ENCODE data around the gene EVL.
A peak's percentile ranks its signal among the peaks of the same experiment; 100 is the strongest.

The EVL gene

GRCh38 chr14:100132903-100133510 is 67.8 kb downstream of the EVL start:
- no peaks in the 10 kb centered on the region for H3K27me3 ChIP-seq (ENCODE audit: control insufficient read depth in 1 of 2, insufficient read depth in 2 of 2, low read length in 2 of 2)
- H3K4me1 ChIP-seq (ENCODE audit: control insufficient read depth, insufficient read depth, low read length), result peaks cover 2% of the 10 kb centered on the region
- H3K27ac ChIP-seq (ENCODE audit: low read length), result no peak overlapping the region

DNA sequence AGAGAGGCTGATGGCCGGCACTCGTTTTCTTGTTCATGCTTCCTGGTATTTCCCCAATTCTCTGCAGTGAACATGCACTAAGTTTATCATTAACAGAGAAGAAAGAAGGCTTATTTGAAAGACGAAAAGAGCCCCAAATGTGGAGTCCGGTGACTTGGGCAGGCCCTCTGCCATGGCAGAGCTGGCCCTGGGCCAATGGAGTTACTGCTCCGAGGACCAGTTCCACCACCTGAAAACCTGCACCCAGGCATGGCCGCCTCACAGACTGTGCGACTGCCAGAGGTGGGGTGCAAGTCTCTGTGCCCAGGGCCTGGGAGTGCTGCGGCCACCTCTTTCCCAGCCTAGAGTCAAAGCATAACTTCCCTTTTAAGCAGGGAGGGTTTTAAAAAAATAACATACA is 69.4 kb downstream of the EVL start:
- Histone ChIP-seq H3K4me1 (ENCODE audit: control insufficient read depth, insufficient read depth, low read length) (peaks cover 2% of the 10 kb centered on the region), H3K9ac (ENCODE audit: low read length in 2 of 2) (no peak overlapping the region), H3K27me3 (ENCODE audit: control insufficient read depth in 1 of 2, insufficient read depth in 2 of 2, low read length in 2 of 2) (no peaks in the 10 kb centered on the region), H3K9me3 (ENCODE audit: control insufficient read depth in 2 of 2, low read length in 2 of 2) (no peaks in the 10 kb centered on the region), H3K36me3 (ENCODE audit: control insufficient read depth in 2 of 2, insufficient read depth in 2 of 2, low read length in 2 of 2) (peaks cover 5 to 21% of the 10 kb centered on the region in 2 donors), H3K27ac (ENCODE audit: low read length) (no peak overlapping the region), H3K4me3 (ENCODE audit: low read length in 2 of 2) (no peak overlapping the region)

More at GRCh38 chr14:100132903-100133510, 67.8 kb downstream of the EVL start:
- no peak overlapping the region for H3K4me3 ChIP-seq (ENCODE audit: low read length in 2 of 2)
- no peaks in the 10 kb centered on the region for H3K9me3 ChIP-seq (ENCODE audit: control insufficient read depth in 2 of 2, low read length in 2 of 2)
- H3K36me3 ChIP-seq (ENCODE audit: control insufficient read depth in 2 of 2, insufficient read depth in 2 of 2, low read length in 2 of 2), result peaks cover 5 to 21% of the 10 kb centered on the region in 2 donors
- H3K9ac ChIP-seq (ENCODE audit: low read length in 2 of 2), result no peak overlapping the region

- Histone ChIP-seq H3K36me3 (ENCODE audit: control insufficient read depth in 2 of 2, insufficient read depth in 2 of 2, low read length in 2 of 2) (peaks cover 5 to 21% of the 10 kb centered on the region in 2 donors), H3K9me3 (ENCODE audit: control insufficient read depth in 2 of 2, low read length in 2 of 2) (no peaks in the 10 kb centered on the region), H3K4me3 (ENCODE audit: low read length in 2 of 2) (no peak overlapping the region), H3K27me3 (ENCODE audit: control insufficient read depth in 1 of 2, insufficient read depth in 2 of 2, low read length in 2 of 2) (no peaks in the 10 kb centered on the region), H3K4me1 (ENCODE audit: control insufficient read depth, insufficient read depth, low read length) (peaks cover 2% of the 10 kb centered on the region), H3K9ac (ENCODE audit: low read length in 2 of 2) (no peak overlapping the region), H3K27ac (ENCODE audit: low read length) (no peak overlapping the region)
Observed at GRCh38 chr14:100135073-100135472, 69.9 kb downstream of the EVL start.

- no peaks in the 10 kb centered on the region for H3K27me3 ChIP-seq (ENCODE audit: control insufficient read depth in 1 of 2, insufficient read depth in 2 of 2, low read length in 2 of 2)
- no peak overlapping the region for H3K9ac ChIP-seq (ENCODE audit: low read length in 2 of 2)
- no peak overlapping the region for H3K4me3 ChIP-seq (ENCODE audit: low read length in 2 of 2)
- H3K27ac ChIP-seq (ENCODE audit: low read length), result no peak overlapping the region
- no peaks in the 10 kb centered on the region for H3K4me1 ChIP-seq (ENCODE audit: control insufficient read depth, insufficient read depth, low read length)
- peaks cover 5 to 19% of the 10 kb centered on the region in 2 donors for H3K36me3 ChIP-seq (ENCODE audit: control insufficient read depth in 2 of 2, insufficient read depth in 2 of 2, low read length in 2 of 2)
- no peaks in the 10 kb centered on the region for H3K9me3 ChIP-seq (ENCODE audit: control insufficient read depth in 2 of 2, low read length in 2 of 2)
Observed at GRCh38 chr14:100135784-100136183, 70.6 kb downstream of the EVL start.

- Histone ChIP-seq H3K27me3 (ENCODE audit: control insufficient read depth in 1 of 2, insufficient read depth in 2 of 2, low read length in 2 of 2) (no peaks in the 10 kb centered on the region), H3K9ac (ENCODE audit: low read length in 2 of 2) (no peak overlapping the region), H3K36me3 (ENCODE audit: control insufficient read depth in 2 of 2, insufficient read depth in 2 of 2, low read length in 2 of 2) (peaks cover 5 to 16% of the 10 kb centered on the region in 2 donors), H3K4me1 (ENCODE audit: control insufficient read depth, insufficient read depth, low read length) (no peaks in the 10 kb centered on the region), H3K9me3 (ENCODE audit: control insufficient read depth in 2 of 2, low read length in 2 of 2) (no peaks in the 10 kb centered on the region), H3K27ac (ENCODE audit: low read length) (no peak overlapping the region), H3K4me3 (ENCODE audit: low read length in 2 of 2) (no peak overlapping the region)
Observed at GRCh38 chr14:100137173-100137572, 72.0 kb downstream of the EVL start.

DNA sequence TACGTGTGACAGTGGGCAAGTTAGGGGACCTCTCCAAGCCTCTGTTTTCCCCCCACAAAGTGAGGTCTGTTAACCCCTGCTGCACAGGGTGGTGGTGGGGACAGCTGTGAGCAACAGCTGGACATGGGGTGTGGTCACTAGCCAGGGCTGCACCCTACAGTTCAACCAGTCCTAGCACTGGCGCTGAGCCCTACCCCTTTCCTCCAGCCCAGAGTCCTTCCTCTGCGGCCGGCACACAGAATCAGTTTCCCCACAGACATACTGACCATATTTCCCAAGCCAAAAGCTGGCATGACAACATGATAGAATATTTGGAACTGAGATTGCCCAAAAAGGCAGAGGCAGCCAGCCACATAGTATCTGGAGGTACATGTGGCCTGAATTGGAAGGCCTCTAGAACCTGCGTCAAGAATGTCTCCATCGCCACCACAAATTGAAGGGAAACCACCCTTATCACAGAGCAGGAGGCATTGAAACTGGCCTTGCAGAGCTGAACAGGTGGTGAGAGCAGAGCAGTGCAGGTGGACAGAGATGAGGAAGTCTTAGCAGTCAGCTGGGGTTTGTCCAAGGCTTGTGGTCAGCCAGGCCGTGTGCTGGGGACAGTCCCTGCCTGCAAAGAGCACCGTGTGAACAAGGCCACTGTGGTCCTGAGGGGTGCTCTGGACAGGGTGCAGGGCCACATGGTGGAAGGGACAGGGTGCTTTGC is 73.0 kb downstream of the EVL start:
- Histone ChIP-seq H3K4me1 (ENCODE audit: control insufficient read depth, insufficient read depth, low read length) (no peaks in the 10 kb centered on the region), H3K9me3 (ENCODE audit: control insufficient read depth in 2 of 2, low read length in 2 of 2) (no peaks in the 10 kb centered on the region), H3K9ac (ENCODE audit: low read length in 2 of 2) (no peak overlapping the region), H3K27me3 (ENCODE audit: control insufficient read depth in 1 of 2, insufficient read depth in 2 of 2, low read length in 2 of 2) (no peaks in the 10 kb centered on the region), H3K4me3 (ENCODE audit: low read length in 2 of 2) (no peak overlapping the region), H3K36me3 (ENCODE audit: control insufficient read depth in 2 of 2, insufficient read depth in 2 of 2, low read length in 2 of 2) (peaks cover 5 to 16% of the 10 kb centered on the region in 2 donors), H3K27ac (ENCODE audit: low read length) (no peak overlapping the region)

DNA sequence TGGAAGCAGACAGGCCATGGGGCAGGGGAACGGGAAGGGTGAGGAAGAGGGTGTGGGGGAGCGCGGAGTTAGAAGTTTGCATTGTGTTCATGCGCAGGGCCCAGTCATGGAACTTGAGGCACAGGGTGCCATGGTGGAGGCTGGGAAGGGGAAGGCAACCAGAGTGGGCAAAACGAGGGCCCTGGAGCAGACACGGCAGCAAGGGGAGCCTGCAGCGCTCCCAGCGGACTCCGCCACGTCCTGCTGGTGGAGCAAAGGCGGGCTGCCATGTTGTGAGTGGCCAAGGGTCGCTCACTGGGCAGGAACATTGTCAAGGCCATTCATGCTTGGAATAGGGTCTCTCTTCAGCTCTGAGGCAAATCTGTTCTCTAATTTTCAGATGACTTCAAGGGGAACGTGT is 73.7 kb downstream of the EVL start:
- Histone ChIP-seq H3K36me3 (ENCODE audit: control insufficient read depth in 2 of 2, insufficient read depth in 2 of 2, low read length in 2 of 2) (peaks cover 5 to 15% of the 10 kb centered on the region in 2 donors), H3K4me3 (ENCODE audit: low read length in 2 of 2) (no peak overlapping the region), H3K27ac (ENCODE audit: low read length) (no peak overlapping the region), H3K9ac (ENCODE audit: low read length in 2 of 2) (no peak overlapping the region), H3K27me3 (ENCODE audit: control insufficient read depth in 1 of 2, insufficient read depth in 2 of 2, low read length in 2 of 2) (no peaks in the 10 kb centered on the region), H3K9me3 (ENCODE audit: control insufficient read depth in 2 of 2, low read length in 2 of 2) (no peaks in the 10 kb centered on the region), H3K4me1 (ENCODE audit: control insufficient read depth, insufficient read depth, low read length) (no peaks in the 10 kb centered on the region)

- peaks cover 0 to 7% of the 10 kb centered on the region in 2 donors for H3K36me3 ChIP-seq (ENCODE audit: control insufficient read depth in 2 of 2, insufficient read depth in 2 of 2, low read length in 2 of 2)
- no peak overlapping the region for H3K27ac ChIP-seq (ENCODE audit: low read length)
- H3K27me3 ChIP-seq (ENCODE audit: control insufficient read depth in 1 of 2, insufficient read depth in 2 of 2, low read length in 2 of 2), result no peaks in the 10 kb centered on the region
- H3K9ac ChIP-seq (ENCODE audit: low read length in 2 of 2), result no peak overlapping the region
- H3K4me3 ChIP-seq (ENCODE audit: low read length in 2 of 2), result no peak overlapping the region
- no peaks in the 10 kb centered on the region for H3K4me1 ChIP-seq (ENCODE audit: control insufficient read depth, insufficient read depth, low read length)
- H3K9me3 ChIP-seq (ENCODE audit: control insufficient read depth in 2 of 2, low read length in 2 of 2), result no peaks in the 10 kb centered on the region
Observed at GRCh38 chr14:100140452-100141078, 75.3 kb downstream of the EVL start.

- H3K9ac ChIP-seq (ENCODE audit: low read length in 2 of 2), result no peak overlapping the region
- peak overlapping the region; percentile 18 for H3K27ac ChIP-seq (ENCODE audit: low read length)
- no peaks in the 10 kb centered on the region for H3K4me1 ChIP-seq (ENCODE audit: control insufficient read depth, insufficient read depth, low read length)
Observed at GRCh38 chr14:100141098-100141497, 75.9 kb downstream of the EVL start.

GRCh38 chr14:100142073-100143040 is 77.1 kb downstream of the EVL start:
- no peaks in the 10 kb centered on the region for H3K4me1 ChIP-seq (ENCODE audit: control insufficient read depth, insufficient read depth, low read length)
- peak overlapping the region; percentile 18 for H3K27ac ChIP-seq (ENCODE audit: low read length)

More at GRCh38 chr14:100141098-100141497, 75.9 kb downstream of the EVL start:
- Histone ChIP-seq H3K9me3 (ENCODE audit: control insufficient read depth in 2 of 2, low read length in 2 of 2) (no peaks in the 10 kb centered on the region), H3K4me3 (ENCODE audit: low read length in 2 of 2) (no peak overlapping the region), H3K27me3 (ENCODE audit: control insufficient read depth in 1 of 2, insufficient read depth in 2 of 2, low read length in 2 of 2) (no peaks in the 10 kb centered on the region), H3K36me3 (ENCODE audit: control insufficient read depth in 2 of 2, insufficient read depth in 2 of 2, low read length in 2 of 2) (peaks cover 0 to 6% of the 10 kb centered on the region in 2 donors)

More at GRCh38 chr14:100142073-100143040, 77.1 kb downstream of the EVL start:
- Histone ChIP-seq H3K27me3 (ENCODE audit: control insufficient read depth in 1 of 2, insufficient read depth in 2 of 2, low read length in 2 of 2) (no peaks in the 10 kb centered on the region), H3K4me3 (ENCODE audit: low read length in 2 of 2) (no peak overlapping the region), H3K36me3 (ENCODE audit: control insufficient read depth in 2 of 2, insufficient read depth in 2 of 2, low read length in 2 of 2) (peaks cover 0 to 3% of the 10 kb centered on the region in 2 donors), H3K9ac (ENCODE audit: low read length in 2 of 2) (no peak overlapping the region), H3K9me3 (ENCODE audit: control insufficient read depth in 2 of 2, low read length in 2 of 2) (no peaks in the 10 kb centered on the region)

Data from stomach smooth muscle (tissue), 2 donors.